Cerebellar cortex (tissue), 1 donor: ENCODE data around the gene TUBB2A.
"Not testable (repeated sequence)": the region's sequence is repeated elsewhere in the genome, so short reads cannot be mapped to it uniquely, and the experiment has no call there.

Experiments used
- DNase-seq: peaks from one replicate; pipeline ENCODE4 v3.0.0-alpha.2; 2015; ENCODE audit warnings: low spot score

TUBB2A gene

GRCh38 chr6:3155416-3155815 is 1.9 kb downstream of the TUBB2A start:
- peak; percentile 81 for DNase-seq

- no peak for DNase-seq
These were observed 4.7 kb downstream of the TUBB2A start for GRCh38 chr6:3152689-3153088.

- no peak for DNase-seq
These were observed 5.7 kb downstream of the TUBB2A start for GRCh38 chr6:3151691-3152090.

- no peak for DNase-seq
These were observed 9.2 kb downstream of the TUBB2A start for GRCh38 chr6:3147914-3148757.

GRCh38 chr6:3144571-3144970 is 12.8 kb downstream of the TUBB2A start:
- no peak for DNase-seq

GRCh38 chr6:3143158-3143557 is 14.2 kb downstream of the TUBB2A start:
- no peak for DNase-seq

- DNase-seq = no peak
These were observed 14.8 kb downstream of the TUBB2A start for GRCh38 chr6:3142536-3142935.

GRCh38 chr6:3140201-3140600 is 17.1 kb downstream of the TUBB2A start:
- DNase-seq = no peak

- no peak for DNase-seq
These were observed 18.0 kb downstream of the TUBB2A start for GRCh38 chr6:3139090-3139903.

GRCh38 chr6:3138341-3138740 is 19.0 kb downstream of the TUBB2A start:
- DNase-seq = no peak

- not testable (repeated sequence) for DNase-seq
These were observed 19.5 kb downstream of the TUBB2A start for GRCh38 chr6:3137873-3138272.

- DNase-seq = no peak
These were observed 20.1 kb downstream of the TUBB2A start for GRCh38 chr6:3137057-3137777.

- DNase-seq = no peak
These were observed 20.9 kb downstream of the TUBB2A start for GRCh38 chr6:3136292-3137011.

- DNase-seq = no peak
These were observed 21.6 kb downstream of the TUBB2A start for GRCh38 chr6:3135668-3136291.

- DNase-seq = no peak
These were observed 23.8 kb downstream of the TUBB2A start for GRCh38 chr6:3133515-3133914.

- DNase-seq = no peak
These were observed 25.6 kb downstream of the TUBB2A start for GRCh38 chr6:3131695-3132094.

GRCh38 chr6:3128356-3129108 is 28.8 kb downstream of the TUBB2A start:
- DNase-seq = no peak

GRCh38 chr6:3125815-3126214 is 31.5 kb downstream of the TUBB2A start:
- no peak for DNase-seq

- DNase-seq = no peak
These were observed 32.7 kb downstream of the TUBB2A start for GRCh38 chr6:3124667-3125066.

GRCh38 chr6:3122823-3123182 is 34.5 kb downstream of the TUBB2A start:
- no peak for DNase-seq

- no peak for DNase-seq
These were observed 36.6 kb downstream of the TUBB2A start for GRCh38 chr6:3120765-3121089.
